ENCODE measurements around the gene LRP8.

Gene LRP8

DNA sequence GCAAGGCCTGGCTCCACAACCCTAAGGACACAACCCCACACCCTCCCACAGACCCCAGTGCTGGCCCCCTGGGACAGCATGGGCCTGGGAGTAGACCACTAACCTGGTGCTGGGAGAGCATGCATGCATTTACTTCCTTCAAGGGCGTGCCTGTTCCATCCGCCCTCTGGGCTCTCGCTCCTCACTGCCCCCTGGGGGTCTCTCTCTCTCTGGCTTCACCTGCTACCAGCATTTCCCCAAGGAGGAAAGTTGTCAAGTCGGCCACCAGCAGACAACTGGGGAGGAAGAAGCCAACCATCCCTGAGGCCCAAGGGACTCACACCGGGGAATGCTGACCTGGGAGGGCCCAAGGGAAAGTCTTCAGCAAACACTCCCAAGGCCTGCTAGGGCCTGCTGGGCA, 6.5 kb downstream of the LRP8 start:
- no peak for DNase-seq

DNA sequence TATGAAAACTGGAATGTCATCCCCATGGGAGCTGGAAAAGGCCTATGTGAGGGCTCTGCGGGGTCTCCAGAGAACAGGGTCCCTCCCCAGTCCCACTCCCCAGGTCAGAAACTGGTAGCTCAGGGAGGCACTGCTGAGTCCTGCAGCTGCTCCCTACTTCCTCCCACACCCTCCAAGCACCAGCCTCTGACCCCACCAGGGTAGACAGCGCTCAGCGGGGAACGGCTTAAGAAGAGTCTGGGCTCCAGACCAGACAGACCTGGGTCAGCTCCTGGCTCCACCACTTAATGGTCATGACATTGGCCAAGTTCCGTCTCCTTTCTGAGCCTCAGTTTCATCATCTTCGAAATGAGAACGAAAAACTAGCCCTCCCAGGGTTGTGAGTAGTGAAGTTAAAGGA, 7.2 kb downstream of the LRP8 start:
- DNase-seq = no peak

DNA sequence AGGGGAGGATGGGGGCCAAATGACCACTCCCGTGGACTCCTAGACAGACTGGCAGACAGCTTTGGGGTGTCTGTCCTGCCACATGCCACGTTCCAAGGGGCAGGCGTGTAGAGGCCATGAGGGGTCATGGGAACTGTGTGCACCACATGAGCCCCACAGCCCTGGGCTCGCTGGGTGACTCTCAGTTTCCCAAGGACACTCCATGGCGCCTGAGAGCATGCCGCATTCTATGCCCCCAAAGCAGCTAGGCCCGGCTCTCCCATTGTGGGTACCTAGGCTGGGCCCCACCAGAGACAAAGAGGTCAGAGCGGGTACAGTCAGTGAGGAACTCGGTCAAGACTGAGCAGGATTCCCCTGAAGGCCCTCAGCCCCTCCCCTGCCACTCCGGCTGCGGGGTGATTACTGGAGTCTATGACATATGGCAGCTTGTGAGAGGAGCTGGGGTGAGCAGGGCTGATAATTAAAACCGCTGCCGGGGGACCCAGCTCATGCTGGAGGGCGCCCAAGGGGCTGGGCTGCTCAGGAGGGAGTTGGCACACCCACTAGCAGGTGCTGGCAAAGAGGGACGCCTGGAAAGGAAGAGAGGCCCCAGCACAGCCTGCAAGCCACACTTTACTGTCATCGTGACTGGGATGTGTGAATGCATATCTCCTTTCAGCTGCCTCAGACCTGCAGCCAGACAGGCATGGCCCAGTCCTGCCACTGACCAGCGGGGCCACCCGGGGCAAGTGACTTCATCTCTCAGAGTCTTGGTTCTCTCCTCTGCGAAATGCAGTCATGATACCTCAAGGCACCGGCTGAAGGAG, 8.4 kb downstream of the LRP8 start:
- DNase-seq = no peak

DNA sequence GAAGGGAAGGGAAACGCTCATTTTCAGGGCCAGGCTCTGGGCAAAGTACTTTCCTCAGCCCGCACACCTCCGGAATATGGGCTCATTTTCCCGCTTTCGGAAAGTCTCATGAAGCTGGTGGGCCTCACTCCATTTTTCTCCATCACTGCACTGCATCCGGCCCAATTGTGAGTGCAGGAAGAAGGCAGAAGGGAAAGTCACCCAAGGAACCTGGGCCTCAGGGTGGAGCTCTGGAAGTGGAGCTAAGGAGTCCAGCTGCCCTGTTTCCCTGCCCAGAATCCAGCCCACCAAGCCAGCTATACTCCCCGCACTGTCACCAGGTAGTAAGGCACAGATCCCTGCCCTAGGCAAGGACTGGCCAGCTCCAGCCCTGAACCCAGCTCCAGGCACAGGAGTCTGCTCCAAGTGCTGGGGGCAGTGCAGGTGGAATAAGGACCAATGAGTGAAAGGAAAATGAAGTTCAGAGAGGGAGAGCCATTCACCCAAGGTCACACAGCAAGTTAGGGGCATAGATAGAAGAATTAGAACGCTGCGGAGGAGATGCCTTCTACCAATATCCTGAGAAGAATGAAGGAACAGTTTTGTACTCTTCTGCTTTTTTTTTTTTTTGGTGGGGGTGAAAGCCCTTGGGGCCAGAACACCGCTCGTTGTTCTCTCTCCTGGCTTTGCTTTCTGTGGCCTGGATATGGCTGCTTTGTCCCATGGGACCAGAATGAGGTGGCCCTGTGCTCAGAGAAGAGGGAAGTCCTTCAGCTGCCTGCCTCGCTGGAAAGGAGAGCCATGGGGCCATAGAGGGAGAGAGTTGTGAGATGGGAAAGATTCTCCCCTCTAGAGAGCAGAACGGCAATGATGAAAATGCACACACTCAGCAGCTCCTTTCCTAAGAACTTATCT, 10.0 kb downstream of the LRP8 start:
- no peak for DNase-seq

DNA sequence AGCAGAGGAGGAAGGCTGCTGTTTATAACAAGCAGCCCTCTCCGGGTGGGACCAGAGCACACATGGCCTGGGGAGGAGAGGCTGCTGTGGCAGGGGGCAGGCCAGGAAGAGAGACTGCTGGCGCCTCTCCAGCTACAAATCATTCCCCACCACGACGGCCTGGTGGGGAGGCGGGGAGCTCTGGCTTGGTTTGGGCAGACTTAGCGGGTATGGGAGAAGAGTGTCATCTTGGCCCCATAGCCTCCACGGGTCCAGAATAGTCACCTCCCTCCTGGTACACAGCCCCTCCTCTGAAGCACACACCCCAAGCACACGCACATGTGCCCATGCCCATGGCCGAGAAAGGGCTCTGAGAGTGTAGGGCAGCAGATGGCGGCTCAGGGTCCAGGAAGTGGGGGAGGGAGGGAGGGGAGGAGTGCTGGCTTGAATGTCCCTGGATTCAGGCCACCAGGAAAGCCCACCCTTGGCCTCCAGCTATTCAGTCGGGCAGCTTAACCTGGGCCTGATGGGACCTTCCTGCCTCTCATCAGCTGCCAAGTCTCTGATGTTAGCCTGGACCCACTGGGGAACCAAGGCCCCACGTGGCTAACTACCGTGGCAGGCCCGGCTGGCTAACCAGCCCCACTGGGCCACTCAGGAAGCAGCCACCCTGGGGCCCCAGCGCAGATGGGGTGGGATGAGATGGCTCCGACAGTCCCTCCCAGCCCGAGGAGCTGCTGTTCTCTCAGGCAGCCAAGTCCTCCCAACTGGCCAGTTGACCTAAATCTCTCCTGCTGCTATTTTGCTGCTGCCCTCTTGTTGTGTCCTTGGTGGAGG, 10.9 kb downstream of the LRP8 start:
- no peak for DNase-seq

DNA sequence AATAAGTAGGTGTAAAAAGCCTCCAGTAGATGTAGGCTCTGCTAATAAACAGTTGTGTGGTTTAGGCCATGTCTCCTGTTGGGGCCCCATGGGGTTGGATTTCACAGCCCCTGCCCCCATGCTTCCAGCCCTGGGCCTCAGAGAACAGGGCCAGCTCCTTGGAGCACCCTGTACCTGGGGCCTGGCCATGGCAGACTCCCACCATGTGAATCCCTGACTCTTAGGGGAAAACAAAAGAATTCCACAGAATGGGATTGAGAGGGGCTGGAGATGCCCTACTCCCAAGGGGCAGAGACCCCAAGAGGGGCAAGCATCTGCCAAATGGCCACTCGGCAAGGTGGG, 11.5 kb downstream of the LRP8 start:
- DNase-seq = no peak

DNA sequence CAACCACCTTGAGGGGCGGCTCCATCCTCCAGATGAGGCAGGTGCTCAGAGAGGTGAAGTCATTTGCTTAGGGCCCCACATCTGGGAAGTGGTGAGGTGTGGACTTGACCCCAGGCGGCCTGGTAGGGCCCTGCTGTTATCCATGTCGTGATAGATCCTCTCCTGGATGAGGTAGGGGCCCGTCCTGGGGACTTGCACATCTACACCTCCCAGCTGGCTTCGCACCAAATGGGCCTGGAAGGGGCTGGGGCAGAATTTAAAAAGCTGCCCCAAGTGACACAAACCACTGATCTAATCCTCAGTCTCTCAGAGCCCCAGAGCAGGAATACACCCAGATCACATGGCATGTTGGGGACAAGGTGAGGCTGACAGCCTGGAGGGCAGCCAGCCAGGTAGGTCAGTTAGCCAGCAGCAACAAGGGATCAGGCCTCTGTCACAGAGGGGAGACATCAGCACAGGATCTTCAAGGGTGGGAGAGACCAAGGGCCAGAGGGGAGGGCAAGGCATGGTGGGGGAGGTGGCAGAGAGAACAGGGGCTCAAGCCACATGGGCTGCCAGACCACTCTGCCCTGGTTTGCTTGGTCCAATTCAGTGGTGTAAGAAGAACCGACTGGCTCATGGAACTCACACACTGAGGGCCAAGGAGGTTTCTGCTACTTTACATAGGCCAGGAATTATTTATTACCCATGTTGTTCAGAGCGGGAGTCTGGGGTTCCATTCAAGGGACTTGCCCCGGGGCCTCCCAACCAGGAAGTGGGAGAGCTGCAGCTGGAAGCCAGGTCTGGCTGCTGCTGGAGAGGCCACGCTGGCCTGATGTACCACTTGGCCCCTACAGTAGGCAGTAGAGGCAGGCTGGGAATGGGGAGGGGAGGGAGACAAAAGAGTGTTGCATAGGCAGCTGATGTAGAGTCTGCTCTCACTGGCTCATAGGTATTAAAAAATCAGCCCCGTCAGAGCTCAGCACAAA, 12.1 kb downstream of the LRP8 start:
- no peak for DNase-seq

DNA sequence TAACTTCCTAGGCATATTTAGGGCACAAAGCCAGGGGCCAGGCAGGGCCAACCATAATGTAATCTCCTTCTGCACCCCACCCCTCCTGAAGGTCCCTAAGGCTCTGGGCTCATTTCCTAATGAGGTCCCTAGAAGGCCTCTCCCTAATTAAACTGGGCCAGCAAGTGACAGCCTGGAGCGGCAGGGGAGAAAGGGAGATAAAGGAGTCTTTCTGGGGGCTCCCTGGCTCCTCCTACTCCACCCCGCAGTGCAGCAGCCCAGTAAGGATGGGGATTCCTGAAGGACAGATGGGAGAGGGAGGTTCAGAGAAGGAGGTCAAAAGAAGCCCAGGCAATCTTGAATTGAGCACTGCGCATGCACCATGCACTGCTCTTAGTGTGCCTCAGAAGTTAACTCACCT, 12.8 kb downstream of the LRP8 start:
- DNase-seq = no peak

DNA sequence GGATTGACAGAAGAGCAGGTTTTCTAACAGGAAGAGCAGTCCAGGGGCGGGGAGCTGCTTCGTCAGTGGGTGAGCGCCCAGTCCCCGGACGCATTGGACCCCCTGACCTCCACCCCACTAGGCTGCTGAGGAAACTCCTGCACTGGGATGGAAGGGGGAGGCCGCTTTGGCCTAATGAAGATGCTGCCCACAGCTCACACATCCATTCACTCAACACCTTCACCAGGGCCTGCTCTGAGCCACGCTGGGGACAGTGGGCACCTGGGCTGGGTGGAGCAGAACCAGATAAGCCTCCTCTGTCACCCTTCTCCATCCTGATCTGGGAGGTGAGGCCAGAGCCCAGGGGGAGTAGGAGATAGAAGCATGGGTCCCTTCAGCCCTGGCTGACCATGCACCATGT, 13.3 kb downstream of the LRP8 start:
- no peak for DNase-seq

DNA sequence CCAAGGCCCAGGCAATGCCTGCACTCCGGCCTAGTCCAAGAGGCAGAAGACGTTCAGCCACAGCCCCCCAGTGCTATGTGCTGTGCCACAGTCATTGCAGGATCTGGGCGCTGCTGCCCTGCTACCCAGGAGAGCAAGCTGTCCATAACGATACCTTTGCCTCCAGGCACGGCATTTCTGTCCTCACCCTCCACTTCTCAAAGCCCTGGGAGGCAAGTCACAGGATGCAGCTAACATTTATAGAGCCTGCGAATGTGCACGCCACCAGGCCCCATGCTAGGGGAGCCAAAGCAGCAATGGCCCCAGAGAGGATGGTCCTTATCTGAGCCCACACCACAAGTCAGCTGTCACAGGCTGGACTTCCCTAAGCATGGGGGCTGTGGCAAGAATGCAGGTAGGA, 13.8 kb downstream of the LRP8 start:
- DNase-seq = no peak

DNA sequence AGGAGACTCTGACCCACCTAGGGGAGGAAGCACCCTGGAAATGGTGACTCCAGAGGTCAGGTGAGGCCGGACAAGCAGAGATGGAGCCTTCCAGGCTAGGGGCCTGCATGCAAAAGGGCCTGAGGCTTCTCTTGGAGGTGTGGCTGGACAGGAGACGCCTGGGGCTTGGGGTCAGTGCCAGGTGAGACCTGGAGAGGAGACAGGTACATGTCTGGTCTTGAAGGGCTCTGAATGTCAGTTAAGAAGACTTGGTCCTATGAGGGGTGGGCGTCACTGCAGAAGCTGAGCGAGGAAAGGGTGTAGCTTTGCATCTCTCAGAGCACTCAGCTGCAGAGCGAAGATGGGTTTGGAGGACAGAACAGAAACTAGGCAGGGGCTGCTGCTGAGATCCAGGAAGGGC, 14.3 kb downstream of the LRP8 start:
- no peak for DNase-seq

DNA sequence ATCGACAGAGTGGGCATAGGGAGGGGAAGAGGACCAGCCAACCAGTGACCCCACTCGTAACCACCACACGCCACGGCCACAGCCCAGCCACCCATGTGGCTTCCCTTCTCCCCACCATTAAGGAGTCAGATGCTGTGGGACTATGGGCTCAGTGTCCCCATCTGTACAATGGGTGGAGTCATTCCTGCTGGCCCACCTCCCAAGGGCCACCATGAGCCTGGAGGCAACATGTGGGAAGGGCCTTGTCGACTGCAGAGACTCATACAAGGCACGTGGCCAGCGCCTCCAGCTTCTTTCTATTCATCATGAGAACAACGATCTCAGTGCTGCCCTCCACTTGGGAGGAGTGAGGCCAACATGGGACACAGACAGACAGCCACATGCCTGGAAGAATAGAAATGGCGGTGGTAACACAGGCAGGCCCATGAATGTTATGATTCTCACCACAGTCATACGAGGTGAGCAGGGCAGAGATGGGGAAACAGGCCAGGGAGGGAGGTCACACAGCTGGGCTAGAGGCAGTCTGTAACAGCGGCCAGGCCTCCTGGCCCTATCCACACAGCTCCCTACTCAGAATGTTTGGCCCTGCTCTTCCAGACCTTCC, 16.1 kb downstream of the LRP8 start:
- no peak for DNase-seq

DNA sequence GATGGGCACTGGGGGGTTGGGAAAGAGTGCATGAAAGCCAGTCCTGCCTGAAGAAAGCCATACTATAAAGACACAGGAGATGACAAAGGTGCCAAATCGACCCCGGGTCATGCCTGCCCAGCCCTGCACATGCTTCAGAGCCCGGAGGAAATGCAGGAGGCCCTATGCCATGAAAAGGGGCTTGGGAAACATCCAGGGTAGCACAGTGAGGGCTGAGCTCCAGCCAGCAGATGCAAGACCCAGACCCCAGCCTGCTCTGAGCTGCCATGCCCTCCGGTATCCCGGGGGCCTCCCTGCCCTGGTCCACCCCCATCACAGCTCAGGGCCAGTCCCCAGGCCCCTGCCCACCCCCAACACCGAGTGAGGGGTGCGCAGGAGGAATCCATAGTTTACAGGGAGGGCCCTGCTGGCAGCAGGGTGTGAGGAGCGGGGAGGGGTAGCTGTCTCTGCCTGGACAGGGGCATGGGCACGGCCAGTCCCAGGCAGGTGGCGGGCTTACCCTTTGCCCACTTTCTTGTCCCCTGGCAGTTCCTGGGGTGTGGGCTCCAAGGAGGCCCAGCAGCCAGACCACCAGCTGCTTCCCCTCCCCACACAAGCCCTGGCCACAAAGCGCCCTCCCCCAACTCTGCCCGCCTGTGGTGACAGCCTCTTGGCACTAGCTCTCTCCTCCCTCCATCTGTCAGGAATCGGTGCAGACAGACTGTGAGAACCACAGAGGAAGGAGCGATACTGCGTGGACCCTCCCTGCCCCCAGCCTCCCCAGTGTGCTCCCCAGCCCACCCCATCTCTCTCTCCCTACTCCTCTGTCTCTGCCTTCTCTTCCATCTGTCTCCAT, 16.8 kb downstream of the LRP8 start:
- no peak for DNase-seq

DNA sequence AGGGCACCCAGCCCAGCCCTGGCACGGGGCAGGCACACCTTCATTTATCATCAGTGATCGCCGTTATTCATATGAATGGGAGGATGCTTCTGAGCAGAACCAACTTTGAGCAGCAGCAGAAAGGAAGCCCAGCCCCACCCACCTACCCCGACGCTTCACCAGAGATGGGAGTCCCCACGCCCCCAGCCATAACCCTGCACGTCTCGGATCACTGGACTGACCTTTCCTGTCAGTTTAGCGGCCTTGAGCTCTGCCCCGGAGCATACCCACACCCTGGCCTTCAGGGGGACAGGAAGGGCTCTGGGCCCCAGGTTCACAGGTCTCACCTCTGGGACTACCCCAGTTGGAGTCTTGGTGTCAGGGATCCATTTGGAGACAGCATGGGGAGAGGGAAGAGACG, 18.1 kb downstream of the LRP8 start:
- no peak for DNase-seq

DNA sequence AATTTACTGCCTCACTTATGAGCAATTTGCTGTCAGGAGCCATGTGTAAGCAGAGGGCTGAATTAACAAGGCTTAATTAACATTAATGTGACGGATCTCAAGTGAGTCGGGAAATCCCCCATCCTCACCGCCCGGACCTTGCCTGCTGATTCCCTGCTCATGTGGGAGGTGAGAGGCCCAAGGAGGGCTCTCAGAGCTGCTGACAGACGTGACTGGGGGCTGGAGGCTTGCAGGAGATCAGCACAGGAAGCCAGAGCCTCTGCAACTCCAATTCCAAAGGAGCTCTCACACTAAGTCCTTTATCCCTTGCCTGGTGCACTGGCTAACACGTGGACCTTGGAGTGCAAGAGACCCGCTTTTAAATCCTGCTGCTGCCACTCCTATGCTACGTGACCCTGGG, 19.4 kb downstream of the LRP8 start:
- no peak for DNase-seq

DNA sequence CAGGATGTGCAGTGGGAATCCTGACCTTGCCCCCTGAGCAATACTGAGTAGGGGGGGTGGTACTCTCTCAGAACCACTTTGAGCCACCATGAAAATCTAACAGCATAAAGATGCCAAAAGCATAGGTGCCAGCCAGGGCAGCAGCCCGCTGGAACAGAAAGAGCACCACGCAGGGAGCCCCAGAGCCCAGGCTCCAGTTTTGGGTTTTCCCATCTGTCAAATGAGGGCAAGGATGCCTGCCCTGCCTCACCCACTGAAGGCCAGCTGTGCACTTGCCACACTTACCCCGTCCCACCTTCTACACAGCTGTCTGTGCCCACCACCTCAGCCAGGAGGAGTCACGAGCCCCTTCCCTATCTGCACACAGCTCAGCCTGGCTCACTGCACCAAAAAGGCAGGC, 20.8 kb downstream of the LRP8 start:
- no peak for DNase-seq

DNA sequence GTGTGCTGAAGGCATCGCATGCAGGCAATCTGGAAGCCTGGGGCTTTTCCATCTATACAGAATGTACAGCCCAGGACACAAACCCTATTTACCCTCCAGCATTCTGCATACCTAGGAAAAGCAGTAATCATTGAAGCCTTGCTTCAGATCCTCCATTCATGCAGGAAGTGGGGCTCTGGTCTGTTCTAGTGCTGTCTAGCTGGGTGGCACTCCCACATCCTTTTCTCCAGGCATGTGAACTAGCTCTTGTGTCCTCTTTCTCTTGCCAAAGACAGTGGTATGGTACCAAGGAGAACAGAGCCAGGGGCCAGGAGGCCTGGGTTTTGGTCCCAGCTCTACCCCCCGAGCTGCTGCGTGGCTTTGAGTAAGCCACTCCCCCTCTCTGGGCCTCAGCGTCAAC, 21.7 kb downstream of the LRP8 start:
- DNase-seq = no peak

DNA sequence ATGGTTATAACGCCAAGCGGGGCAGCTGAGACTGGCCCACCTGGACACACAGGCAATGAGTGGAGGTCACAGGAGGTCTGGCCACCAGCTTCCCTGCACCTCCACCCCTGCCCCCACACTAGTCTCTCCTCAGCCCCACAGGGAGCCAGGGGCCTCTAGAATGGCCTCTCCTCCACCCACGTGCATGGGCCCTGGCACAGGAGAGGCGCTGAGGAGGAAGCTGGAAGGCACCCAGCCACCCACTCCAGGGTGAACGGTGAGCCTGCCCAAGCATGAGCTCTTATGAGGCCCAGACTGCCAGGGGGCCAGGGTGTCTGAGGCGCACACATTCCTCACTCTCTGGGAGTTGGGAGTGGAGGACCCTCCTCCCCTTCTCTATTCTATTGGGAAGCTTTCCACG, 22.2 kb downstream of the LRP8 start:
- DNase-seq = no peak

DNA sequence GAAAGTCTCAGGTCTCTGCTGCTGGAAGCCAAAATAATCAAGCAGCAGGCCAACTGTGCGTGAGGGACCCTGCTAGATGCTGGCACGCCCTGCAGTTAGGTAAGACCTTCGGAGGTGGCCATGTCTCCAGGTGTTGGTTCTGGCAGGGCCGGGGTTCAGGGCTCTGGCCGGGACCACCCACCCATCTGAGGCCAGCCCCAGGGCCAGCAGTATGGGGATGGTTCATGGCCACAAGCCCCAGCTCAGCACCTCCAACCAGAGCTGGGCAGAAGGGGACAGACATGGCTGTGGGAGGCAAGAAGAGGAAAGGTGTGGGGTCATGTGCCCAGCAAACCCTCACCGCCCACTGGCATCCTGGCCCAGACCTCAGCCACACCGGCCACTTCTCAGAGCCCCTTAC, 23.3 kb downstream of the LRP8 start:
- DNase-seq = no peak

DNA sequence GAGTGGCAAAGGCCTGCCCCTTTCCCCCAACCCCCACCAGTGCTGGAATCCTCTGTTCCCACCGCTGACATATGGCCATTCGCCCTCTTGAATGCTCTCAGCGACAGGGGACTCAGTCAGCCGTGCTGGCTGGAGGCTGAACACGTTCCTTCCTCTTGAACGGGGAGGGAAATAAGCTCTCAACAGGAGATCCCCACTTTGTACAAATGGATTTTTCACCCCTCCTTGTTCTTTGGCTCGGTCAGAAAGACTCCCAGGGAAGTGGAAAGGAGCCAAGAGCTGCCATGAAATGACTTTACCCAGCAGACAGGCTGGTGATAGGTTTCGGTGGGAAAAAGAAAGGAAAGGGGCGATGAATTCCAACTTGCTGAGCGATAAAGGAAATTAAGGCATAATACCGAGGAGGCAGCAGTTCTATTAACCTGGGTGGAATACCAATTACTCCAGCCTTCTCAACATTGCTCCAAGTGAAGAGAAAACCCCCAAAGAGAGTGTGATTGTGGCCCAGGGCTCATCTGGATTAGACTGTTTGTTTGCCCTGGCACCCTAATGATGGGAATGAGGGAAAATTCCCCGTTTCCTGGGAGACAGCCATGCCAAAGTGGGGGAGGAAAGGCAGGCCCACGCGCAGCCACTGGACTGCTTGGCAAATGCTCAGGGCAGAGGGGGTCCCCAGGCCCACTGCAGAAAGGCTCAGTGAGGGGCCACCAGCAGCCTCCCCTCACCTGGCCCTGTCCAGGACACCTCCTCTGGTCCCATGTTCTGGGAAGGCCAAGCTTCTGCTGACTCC, 23.9 kb downstream of the LRP8 start:
- DNase-seq = no peak
